GM18526 (cell line): ENCODE measurements around the gene ILF2.
A peak's percentile ranks its signal among the peaks of the same experiment; 100 is the strongest.

Source experiments
- POLR2A ChIP-seq: IDR thresholded peaks from 3 replicates; pipeline ENCODE4 v1.6.1; 2011; ENCODE audit not compliant: insufficient read length; ENCODE audit errors: extremely low read depth

Gene ILF2

GRCh38 chr1:153661111-153661708, 9.6 kb downstream of the ILF2 start:
- TF ChIP-seq POLR2A = no peak

- no peak for TF ChIP-seq POLR2A
Observed at GRCh38 chr1:153659656-153660055, 11.1 kb downstream of the ILF2 start.

- no peak for TF ChIP-seq POLR2A
Observed at GRCh38 chr1:153659175-153659534, 11.6 kb downstream of the ILF2 start.

- TF ChIP-seq POLR2A = peak; percentile 86
Observed at GRCh38 chr1:153658400-153659174, 12.2 kb downstream of the ILF2 start, which contains the start of gene SNAPIN. Gene SNAPIN (plus strand): TSS chr1:153658703. CDS start chr1:153658744, 41 bp downstream.

GRCh38 chr1:153655333-153655732, 15.5 kb downstream of the ILF2 start:
- TF ChIP-seq POLR2A = no peak

GRCh38 chr1:153652805-153653500, 17.8 kb downstream of the ILF2 start:
- no peak for TF ChIP-seq POLR2A

DNA sequence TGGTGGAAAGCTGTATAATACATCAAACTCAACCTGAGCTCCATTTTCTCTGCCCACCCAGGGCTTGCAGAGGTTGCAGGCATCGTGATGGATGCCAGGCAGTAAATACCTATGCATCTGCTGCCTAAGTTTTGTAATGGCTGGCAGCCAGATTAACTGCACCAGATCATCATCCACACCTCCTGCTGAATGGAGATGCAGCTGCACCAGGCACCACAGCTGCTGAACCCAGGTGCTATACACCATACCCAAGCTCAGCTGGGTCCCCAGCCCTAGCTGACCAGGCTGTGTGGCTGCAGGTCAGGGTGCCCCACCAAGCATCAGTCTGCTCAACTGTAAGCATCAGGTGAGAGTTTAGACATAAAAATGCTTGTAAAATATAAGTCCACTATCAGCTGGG, 19.0 kb downstream of the ILF2 start:
- no peak for TF ChIP-seq POLR2A

GRCh38 chr1:153649863-153650235, 20.9 kb downstream of the ILF2 start:
- no peak for TF ChIP-seq POLR2A

DNA sequence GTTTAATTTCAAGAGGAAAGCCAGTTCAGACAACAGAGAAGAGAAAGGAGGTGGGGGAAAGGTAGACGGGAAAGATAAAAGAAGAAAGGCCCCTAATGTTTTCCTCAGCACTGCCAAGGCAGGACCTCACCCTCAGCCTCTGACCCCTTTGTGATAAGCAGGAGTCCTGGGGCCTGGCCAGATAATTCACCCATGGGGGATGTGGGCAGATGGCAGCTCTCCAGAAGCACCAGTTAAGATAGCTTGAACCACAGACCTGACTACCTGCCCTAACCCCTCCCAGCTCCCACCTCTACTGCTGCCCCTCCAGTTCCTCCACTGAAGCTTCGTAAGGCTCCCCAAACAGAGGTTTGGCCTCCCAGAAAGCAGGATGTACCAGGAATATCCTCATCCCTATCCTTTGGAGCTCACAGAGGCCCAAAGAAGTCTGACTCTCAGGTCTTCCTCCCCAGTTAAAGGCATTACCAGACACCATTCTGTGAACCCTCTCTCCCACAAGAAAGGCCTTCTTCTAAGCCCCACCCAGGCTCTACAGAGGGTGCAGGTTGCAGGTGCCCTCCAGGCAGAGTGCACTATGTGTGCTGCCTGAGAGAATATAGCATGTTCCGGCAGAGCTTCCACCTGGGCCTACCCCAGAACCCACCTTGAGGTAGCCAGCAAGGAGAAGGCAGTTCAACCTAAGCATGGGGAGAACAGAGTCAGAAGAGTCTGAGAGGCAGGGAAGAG, 21.5 kb downstream of the ILF2 start:
- TF ChIP-seq POLR2A = no peak

GRCh38 chr1:153648000-153648643, 22.7 kb downstream of the ILF2 start:
- no peak for TF ChIP-seq POLR2A

DNA sequence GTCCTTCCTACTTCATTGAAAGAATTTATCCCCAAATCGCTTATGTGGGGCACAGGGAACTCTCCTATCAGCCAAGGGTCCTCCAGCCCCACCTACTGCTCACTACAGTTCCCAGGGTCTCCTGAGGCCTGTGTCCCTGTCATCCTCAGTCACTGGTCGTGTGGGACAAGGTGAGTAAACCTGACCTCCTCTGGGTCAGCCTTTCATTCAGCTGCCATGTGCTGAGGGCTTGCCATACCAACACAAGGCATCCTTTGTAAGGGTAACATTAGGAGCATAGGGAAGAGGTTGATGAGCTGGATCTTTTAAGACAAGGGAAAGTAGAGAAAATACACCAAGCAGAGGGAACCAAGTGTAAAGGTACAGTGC, 23.5 kb downstream of the ILF2 start:
- TF ChIP-seq POLR2A = no peak

DNA sequence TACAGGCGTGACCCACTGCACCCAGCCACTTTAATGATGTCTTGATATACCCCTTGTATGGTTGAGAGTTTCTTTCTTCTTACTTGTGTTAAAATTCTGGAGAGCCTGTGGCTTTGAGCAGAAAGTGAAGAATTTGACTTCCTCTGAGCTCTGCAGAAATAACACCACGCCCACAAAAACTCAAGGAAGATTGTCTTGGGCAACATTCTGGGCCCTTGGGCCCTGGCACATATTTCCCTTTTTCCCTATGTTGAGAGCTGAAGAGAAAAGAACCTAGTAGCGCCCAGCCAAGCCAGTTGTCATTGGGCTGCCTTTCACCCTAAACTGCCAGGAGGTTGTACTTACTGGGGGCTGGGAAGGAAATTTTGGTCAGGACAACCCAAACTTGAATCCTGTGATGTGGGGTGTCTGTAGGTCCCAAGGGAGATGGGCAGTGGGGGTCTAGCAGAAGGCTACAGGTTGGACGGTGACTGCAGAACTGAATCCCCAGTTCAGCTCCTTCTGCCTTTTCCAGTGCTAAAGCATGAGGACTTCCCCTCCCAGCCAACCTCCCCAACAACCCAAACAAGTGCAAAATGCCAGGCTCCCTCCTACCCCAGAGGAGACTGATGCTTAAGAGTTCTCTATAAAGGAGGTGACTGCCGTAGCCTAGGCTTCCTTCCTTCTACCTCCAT, 24.0 kb downstream of the ILF2 start:
- TF ChIP-seq POLR2A = no peak

DNA sequence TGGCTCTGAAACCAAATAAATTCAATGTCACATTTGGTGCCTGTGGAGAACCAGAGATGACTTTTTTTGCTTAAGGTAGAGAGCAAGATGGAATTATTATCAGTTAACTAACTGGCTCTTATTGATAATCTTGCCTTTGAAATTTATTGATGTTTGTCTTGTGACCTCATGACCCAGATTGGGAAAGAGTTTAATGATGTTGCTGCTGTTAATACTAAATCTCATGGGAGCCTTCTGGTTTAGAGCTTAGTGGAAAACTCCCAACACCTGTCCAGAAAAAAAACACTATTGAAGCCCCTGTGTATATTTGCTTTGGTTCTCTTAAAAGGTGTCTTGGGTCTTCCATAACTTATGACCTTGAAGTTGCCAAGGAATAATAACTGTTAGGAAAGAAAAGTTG, 27.0 kb downstream of the ILF2 start:
- TF ChIP-seq POLR2A = no peak

DNA sequence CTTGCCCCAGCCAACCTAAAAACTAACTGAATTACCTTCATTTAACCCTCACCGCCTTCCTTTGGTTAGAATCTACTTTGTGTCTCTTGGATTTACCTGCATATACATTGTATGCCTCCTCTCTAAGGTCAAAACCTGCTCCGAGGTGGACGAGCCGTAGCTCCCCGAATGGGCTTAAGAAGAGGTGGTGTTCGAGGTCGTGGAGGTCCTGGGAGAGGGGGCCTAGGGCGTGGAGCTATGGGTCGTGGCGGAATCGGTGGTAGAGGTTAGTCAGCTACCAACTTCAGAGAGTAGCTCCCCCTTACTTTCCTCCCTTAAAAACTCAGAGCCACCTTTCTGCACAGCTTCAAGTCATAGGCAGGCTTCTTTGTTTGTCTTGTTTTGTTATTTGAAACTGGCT, 27.7 kb downstream of the ILF2 start:
- TF ChIP-seq POLR2A = no peak

- no peak for TF ChIP-seq POLR2A
Observed at GRCh38 chr1:153642161-153642560, 28.6 kb downstream of the ILF2 start.
